SK-N-SH (cell line): ENCODE data around the gene DCST1. TPM values are rescaled to one million over a fixed set of nuclear protein-coding genes. Genes with fewer than 3 reads are reported as not detected.

Experiments used
- CTCF ChIA-PET: fragments of 300-600, 350-600 bp; formaldehyde crosslinking; extraction: SDS; loops from one replicate; lab custom pipeline; 2021; lab: Yijun Ruan, JAX
- POLR2A ChIA-PET: fragments of 350-600 bp; sonication (Branson Sonifier 250); formaldehyde crosslinking; extraction: SDS; loops from one replicate; lab custom pipeline; 2020; ENCODE audit warnings: antibody characterized with exemption, inconsistent platforms; lab: Yijun Ruan, JAX
- DNase-seq: peaks from one replicate; pipeline ENCODE4 v3.0.0; 2012
- H2AFZ ChIP-seq: fragments of 200-600 bp; sonication (generic); 2 replicates; pipeline ENCODE4 v1.8.1; 2016; ENCODE audit warnings: antibody characterized with exemption, mild to moderate bottlenecking, low read depth
- H3F3A ChIP-seq: fragments of 200-600 bp; sonication (generic); replicated peaks from 2 replicates; pipeline ENCODE3; 2016; ENCODE audit warnings: antibody characterized with exemption, mild to moderate bottlenecking; ENCODE audit not compliant: insufficient read depth
- H3K27ac ChIP-seq, 2 experiments: fragments of 200-500 bp in 1 of 2; fragments of 200-600 bp in 1 of 2; sonication (Bioruptor generic) in 1 of 2; sonication (generic), shearing (Covaris generic) in 1 of 2; 2 replicates each; pipeline versions ENCODE4 v1.5.1 to v1.6.1; 2014 to 2016; ENCODE audit warnings: low read depth in 2 of 2, inconsistent platforms in 1 of 2, low read length in 1 of 2, mild to moderate bottlenecking in 1 of 2, mixed read lengths in 1 of 2
- H3K27me3 ChIP-seq: fragments of 200-600 bp; sonication (generic), shearing (Covaris generic); 2 replicates; pipeline ENCODE4 v1.6.1; 2016; ENCODE audit warnings: mixed run types; ENCODE audit not compliant: insufficient read depth
- H3K36me3 ChIP-seq, 2 experiments: fragments of 200-500 bp in 1 of 2; fragments of 200-600 bp in 1 of 2; sonication (Bioruptor generic) in 1 of 2; sonication (generic) in 1 of 2; replicated peaks in 1 of 2; 2 replicates each; pipeline versions ENCODE3 to v1.5.1; 2014 to 2016; ENCODE audit warnings: low read length in 1 of 2, mild to moderate bottlenecking in 1 of 2; ENCODE audit not compliant: insufficient read depth in 2 of 2, control insufficient read depth in 1 of 2
- H3K4me1 ChIP-seq, 2 experiments: fragments of 200-500 bp in 1 of 2; fragments of 200-600 bp in 1 of 2; sonication (Bioruptor generic) in 1 of 2; sonication (generic), shearing (Covaris generic) in 1 of 2; 2 replicates each; pipeline versions ENCODE4 v1.5.1 to v1.6.1; 2014 to 2016; ENCODE audit warnings: low read depth in 1 of 2, low read length in 1 of 2, mixed run types in 1 of 2; ENCODE audit not compliant: insufficient read depth in 2 of 2, control insufficient read depth in 1 of 2
- H3K4me2 ChIP-seq: fragments of 200-600 bp; sonication (generic), shearing (Covaris generic); 2 replicates; pipeline ENCODE4 v1.6.1; 2017; ENCODE audit warnings: mixed run types
- H3K4me3 ChIP-seq, 2 experiments: fragments of 200-500 bp in 1 of 2; fragments of 200-600 bp in 1 of 2; sonication (Bioruptor generic) in 1 of 2; sonication (generic), shearing (Covaris generic) in 1 of 2; 2 replicates each; pipeline versions ENCODE4 v1.5.1 to v1.8.1; 2014 to 2016; ENCODE audit warnings: low read depth in 2 of 2, inconsistent platforms in 1 of 2, low read length in 1 of 2, mild to moderate bottlenecking in 1 of 2, mixed read lengths in 1 of 2, moderate library complexity in 1 of 2
- H3K79me2 ChIP-seq: fragments of 200-600 bp; sonication (generic); 2 replicates; pipeline ENCODE4 v1.8.1; 2017; ENCODE audit warnings: mild to moderate bottlenecking; ENCODE audit not compliant: insufficient read depth
- H3K9ac ChIP-seq: fragments of 200-600 bp; sonication (generic); 2 replicates; pipeline ENCODE4 v1.6.1; 2017; ENCODE audit warnings: mixed run types
- H3K9me2 ChIP-seq: fragments of 200-600 bp; sonication (generic); 2 replicates; pipeline ENCODE4 v1.6.1; 2017; ENCODE audit warnings: mixed run types
- H3K9me3 ChIP-seq: fragments of 200-600 bp; sonication (generic); 2 replicates; pipeline ENCODE4 v1.6.1; 2017; ENCODE audit warnings: mixed run types, mild to moderate bottlenecking, moderate library complexity
- H4K20me1 ChIP-seq: fragments of 200-600 bp; sonication (generic); 2 replicates; pipeline ENCODE4 v1.6.1; 2017; ENCODE audit warnings: mild to moderate bottlenecking, mixed run types; ENCODE audit not compliant: insufficient read depth
- CHD2 ChIP-seq: fragments of 150-350 bp; IDR thresholded peaks from 2 replicates; pipeline ENCODE4 v1.6.1; 2018; ENCODE audit warnings: low read length; ENCODE audit not compliant: partially characterized antibody
- CTCF ChIP-seq: fragments of 200-600 bp; sonication (generic); IDR thresholded peaks from 2 replicates; pipeline ENCODE4 v1.6.1; 2017; ENCODE audit warnings: antibody characterized with exemption, mild to moderate bottlenecking, moderate library complexity
- EP300 ChIP-seq, 2 experiments: IDR thresholded peaks; 2 replicates each; pipeline versions ENCODE4 v1.4.0 to v1.6.1; 2012; ENCODE audit warnings: borderline replicate concordance in 1 of 2, low read depth in 1 of 2, low read length in 1 of 2
- IRF3 ChIP-seq: fragments of 150-350 bp; IDR thresholded peaks from 2 replicates; pipeline ENCODE4 v1.6.1; 2016; ENCODE audit warnings: mild to moderate bottlenecking, low read depth, low read length
- JUND ChIP-seq: IDR thresholded peaks from 2 replicates; pipeline ENCODE4 v1.4.0; 2012
- MAX ChIP-seq: IDR thresholded peaks from 2 replicates; pipeline ENCODE4 v1.4.0; 2012; ENCODE audit warnings: low read depth
- MEF2A ChIP-seq: IDR thresholded peaks from 2 replicates; pipeline ENCODE4 v1.4.0; 2012; ENCODE audit warnings: low read depth, borderline replicate concordance
- MXI1 ChIP-seq: IDR thresholded peaks from 2 replicates; pipeline ENCODE4 v1.6.1; 2012; ENCODE audit warnings: mild to moderate bottlenecking, low read depth, low read length, improper control_type of control experiment
- POLR2AphosphoS5 ChIP-seq: IDR thresholded peaks from 2 replicates; pipeline ENCODE4 v1.6.1; 2012; ENCODE audit warnings: low read depth, low read length
- RAD21 ChIP-seq: IDR thresholded peaks from 2 replicates; pipeline ENCODE4 v1.6.1; 2012; ENCODE audit warnings: mild to moderate bottlenecking, low read length
- RCOR1 ChIP-seq: fragments of 150-350 bp; IDR thresholded peaks from 2 replicates; pipeline ENCODE4 v1.6.1; 2017; ENCODE audit warnings: antibody characterized with exemption, low read length
- RXRA ChIP-seq: IDR thresholded peaks from 2 replicates; pipeline ENCODE4 v1.4.0; 2012; ENCODE audit warnings: low read depth, mild to moderate bottlenecking, borderline replicate concordance
- SIN3A ChIP-seq: IDR thresholded peaks from 2 replicates; pipeline ENCODE4 v1.6.1; 2012; ENCODE audit warnings: low read depth, mild to moderate bottlenecking, low read length, moderate library complexity, borderline replicate concordance
- TEAD4 ChIP-seq: IDR thresholded peaks from 2 replicates; pipeline ENCODE4 v1.4.0; 2012; ENCODE audit warnings: mild to moderate bottlenecking, borderline replicate concordance; ENCODE audit not compliant: insufficient read depth
- YY1 ChIP-seq: IDR thresholded peaks from 2 replicates; pipeline ENCODE4 v1.4.0; 2012; ENCODE audit warnings: low read depth, mild to moderate bottlenecking
- WGBS: methylation state at CpG from one replicate; pipeline ENCODE4 v1.1.6; 2017; ENCODE audit warnings: low lambda C conversion rate; 5-methylcytosine and 5-hydroxymethylcytosine counted together
- polyA plus RNA-seq, 3 experiments: library from polyadenylated mRNA; depleted of rRNA; stranded (reverse); fragments of >200 nt; gene quantifications; 2 replicates each; pipeline ENCODE4 v1.2.3, GENCODE V29; 2012

DCST1 gene
- polyA plus RNA-seq, 1 of the 3 experiments (the other 2 are of a cell fraction), result not detected

- Histone ChIP-seq H3K9ac (no peak overlapping the region), H3K79me2 (no peaks in the 10 kb centered on the region), H3F3A (peaks cover 3% of the 10 kb centered on the region), H3K9me2 (no peaks in the 10 kb centered on the region), H3K9me3 (no peaks in the 10 kb centered on the region), H3K27me3 (peaks cover 23% of the 10 kb centered on the region), H3K4me3 (no peak overlapping the region), H2AFZ (no peak overlapping the region), H3K36me3 (no peaks in the 10 kb centered on the region), H3K4me1 (peaks cover 21 to 33% of the 10 kb centered on the region in 2 experiments; a peak in 3 of 4 replicates), H4K20me1 (no peaks in the 10 kb centered on the region), H3K27ac (no peak overlapping the region), H3K4me2 (no peak overlapping the region)
- no peak for TF ChIP-seq POLR2AphosphoS5
- TF ChIP-seq RCOR1, result no peak
- no peak for TF ChIP-seq JUND
- TF ChIP-seq RAD21, result no peak
- no peak for TF ChIP-seq SIN3A
- no peak for TF ChIP-seq TEAD4
- no peak for TF ChIP-seq CHD2
- no peak for TF ChIP-seq CTCF
- no peak for TF ChIP-seq MAX
- TF ChIP-seq IRF3, result no peak
- no peak for TF ChIP-seq YY1
- TF ChIP-seq MEF2A, result no peak
- TF ChIP-seq RXRA, result no peak
- no peak for TF ChIP-seq MXI1
- TF ChIP-seq EP300 (IDR thresholded peaks at IDR 0.05; ENCODE audit: borderline replicate concordance in 1 of 2, low read depth in 1 of 2, low read length in 1 of 2), result no peak
- no peak for DNase-seq
- ChIA-PET CTCF (interaction anchor here (0.7 to 5.3 kb wide), 7 partner anchors 8 to 88 kb away, joined by 3 to 156 read pairs (median 43); partner anchors contain the start of genes ADAM15, KRTCAP2, SLC50A1 and TRIM46), POLR2A (no interaction called here)
- WGBS, result 50% methylated on average over 1 of the region's 6 CpGs
Measured at GRCh38 chr1:155083052-155083541, 49.5 kb downstream of the DCST1 start.
